ENCODE measurements around the gene TUFT1. TPM values are rescaled to one million over a fixed set of nuclear protein-coding genes. Genes with fewer than 3 reads are reported as not detected.

The TUFT1 gene
- total RNA-seq, 1 donor: 16.3 TPM

- Histone ChIP-seq H4K20me1 (ENCODE audit: insufficient read depth, low read length) (peaks cover 41% of the 10 kb centered on the region), H3K36me3 (ENCODE audit: insufficient read depth, low read length) (peaks cover 3% of the 10 kb centered on the region), H3K27me3 (ENCODE audit: insufficient read depth, low read length) (no peaks in the 10 kb centered on the region), H3K4me2 (ENCODE audit: insufficient read depth, low read length) (no peak overlapping the region), H2AFZ (ENCODE audit: low read length) (no peak overlapping the region), H3K27ac (ENCODE audit: low read depth, low read length) (no peak overlapping the region), H3K79me2 (ENCODE audit: insufficient read depth, low read length) (peaks cover 41% of the 10 kb centered on the region), H3K9me3 (ENCODE audit: low read depth, low read length) (no peaks in the 10 kb centered on the region), H3K4me3 (ENCODE audit: insufficient read depth, low read length) (no peak overlapping the region), H3K4me1 (ENCODE audit: insufficient read depth, low read length) (peaks cover 10% of the 10 kb centered on the region)
- no peak for DNase-seq (ENCODE audit: insufficient read length, low spot score, missing footprints)
- TF ChIP-seq, protein P1, sequence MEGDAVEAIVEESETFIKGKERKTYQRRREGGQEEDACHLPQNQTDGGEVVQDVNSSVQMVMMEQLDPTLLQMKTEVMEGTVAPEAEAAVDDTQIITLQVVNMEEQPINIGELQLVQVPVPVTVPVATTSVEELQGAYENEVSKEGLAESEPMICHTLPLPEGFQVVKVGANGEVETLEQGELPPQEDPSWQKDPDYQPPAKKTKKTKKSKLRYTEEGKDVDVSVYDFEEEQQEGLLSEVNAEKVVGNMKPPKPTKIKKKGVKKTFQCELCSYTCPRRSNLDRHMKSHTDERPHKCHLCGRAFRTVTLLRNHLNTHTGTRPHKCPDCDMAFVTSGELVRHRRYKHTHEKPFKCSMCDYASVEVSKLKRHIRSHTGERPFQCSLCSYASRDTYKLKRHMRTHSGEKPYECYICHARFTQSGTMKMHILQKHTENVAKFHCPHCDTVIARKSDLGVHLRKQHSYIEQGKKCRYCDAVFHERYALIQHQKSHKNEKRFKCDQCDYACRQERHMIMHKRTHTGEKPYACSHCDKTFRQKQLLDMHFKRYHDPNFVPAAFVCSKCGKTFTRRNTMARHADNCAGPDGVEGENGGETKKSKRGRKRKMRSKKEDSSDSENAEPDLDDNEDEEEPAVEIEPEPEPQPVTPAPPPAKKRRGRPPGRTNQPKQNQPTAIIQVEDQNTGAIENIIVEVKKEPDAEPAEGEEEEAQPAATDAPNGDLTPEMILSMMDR (IDR thresholded peaks at IDR 0.05; ENCODE audit: extremely low read depth, low read depth, low read length): no peak
Measured at GRCh38 chr1:151556052-151556451, 15.9 kb downstream of the TUFT1 start.

- peaks cover 28% of the 10 kb centered on the region for H3K36me3 ChIP-seq (ENCODE audit: insufficient read depth, low read length)
- no peaks in the 10 kb centered on the region for H3K9me3 ChIP-seq (ENCODE audit: low read depth, low read length)
- no peaks in the 10 kb centered on the region for H3K27me3 ChIP-seq (ENCODE audit: insufficient read depth, low read length)
- H3K4me3 ChIP-seq (ENCODE audit: insufficient read depth, low read length): no peak overlapping the region
- DNase-seq (ENCODE audit: insufficient read length, low spot score, missing footprints): no peak
- H3K4me2 ChIP-seq (ENCODE audit: insufficient read depth, low read length): no peak overlapping the region
- H3K27ac ChIP-seq (ENCODE audit: low read depth, low read length): no peak overlapping the region
- TF ChIP-seq, protein P1 (IDR thresholded peaks at IDR 0.05; ENCODE audit: extremely low read depth, low read depth, low read length): no peak
- H3K79me2 ChIP-seq (ENCODE audit: insufficient read depth, low read length): peaks cover 22% of the 10 kb centered on the region
- peaks cover 26% of the 10 kb centered on the region for H4K20me1 ChIP-seq (ENCODE audit: insufficient read depth, low read length)
- H3K4me1 ChIP-seq (ENCODE audit: insufficient read depth, low read length): no peaks in the 10 kb centered on the region
- no peak overlapping the region for H2AFZ ChIP-seq (ENCODE audit: low read length)
Measured at GRCh38 chr1:151562661-151563060, 22.6 kb downstream of the TUFT1 start.

GRCh38 chr1:151563376-151563775, 23.3 kb downstream of the TUFT1 start:
- Histone ChIP-seq H3K9me3 (ENCODE audit: low read depth, low read length) (no peaks in the 10 kb centered on the region), H4K20me1 (ENCODE audit: insufficient read depth, low read length) (peaks cover 24% of the 10 kb centered on the region), H2AFZ (ENCODE audit: low read length) (no peak overlapping the region), H3K36me3 (ENCODE audit: insufficient read depth, low read length) (peaks cover 32% of the 10 kb centered on the region), H3K79me2 (ENCODE audit: insufficient read depth, low read length) (peaks cover 21% of the 10 kb centered on the region), H3K4me2 (ENCODE audit: insufficient read depth, low read length) (no peak overlapping the region), H3K27me3 (ENCODE audit: insufficient read depth, low read length) (no peaks in the 10 kb centered on the region), H3K4me1 (ENCODE audit: insufficient read depth, low read length) (no peaks in the 10 kb centered on the region), H3K27ac (ENCODE audit: low read depth, low read length) (no peak overlapping the region), H3K4me3 (ENCODE audit: insufficient read depth, low read length) (no peak overlapping the region)
- DNase-seq (ENCODE audit: insufficient read length, low spot score, missing footprints): no peak
- TF ChIP-seq, protein P1 (IDR thresholded peaks at IDR 0.05; ENCODE audit: extremely low read depth, low read depth, low read length): no peak

DNA sequence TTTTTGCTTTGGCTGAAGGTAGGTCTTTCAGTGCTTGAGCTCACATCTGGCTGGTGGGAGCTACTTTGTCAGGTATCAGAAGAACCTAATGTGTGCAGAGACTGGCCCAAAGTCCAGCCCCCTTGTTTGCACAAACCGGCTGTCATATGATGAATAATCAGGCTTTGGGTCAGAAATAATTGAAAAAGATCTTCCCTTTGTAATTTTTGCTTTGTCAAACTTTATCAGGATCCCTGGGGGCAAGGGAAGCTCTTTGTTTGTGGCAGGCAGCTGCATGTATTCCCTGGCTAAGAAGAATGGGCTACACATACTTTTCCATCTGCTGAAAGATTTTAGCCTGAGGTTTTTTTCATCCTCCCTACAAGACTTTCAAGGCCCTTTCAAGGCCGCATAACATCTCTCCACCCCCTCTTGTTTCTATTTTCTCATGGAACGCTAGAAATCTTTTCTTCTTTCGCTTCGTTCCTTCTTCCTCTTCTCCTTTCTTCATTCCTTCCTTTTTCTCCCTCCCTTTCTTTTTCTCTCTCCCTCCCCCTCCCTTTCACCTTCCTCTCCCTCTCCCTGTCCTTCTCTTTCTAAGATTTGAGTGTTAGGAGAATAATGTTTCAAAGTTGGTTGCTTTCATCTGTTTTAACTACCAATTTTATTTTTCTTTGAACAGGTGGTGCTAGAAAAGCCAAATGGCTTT, 25.5 kb downstream of the TUFT1 start:
- peaks cover 6% of the 10 kb centered on the region for H3K4me1 ChIP-seq (ENCODE audit: insufficient read depth, low read length)
- no peak overlapping the region for H3K27ac ChIP-seq (ENCODE audit: low read depth, low read length)
- no peaks in the 10 kb centered on the region for H3K27me3 ChIP-seq (ENCODE audit: insufficient read depth, low read length)
- no peak overlapping the region for H3K4me2 ChIP-seq (ENCODE audit: insufficient read depth, low read length)
- no peak overlapping the region for H2AFZ ChIP-seq (ENCODE audit: low read length)
- H4K20me1 ChIP-seq (ENCODE audit: insufficient read depth, low read length): peaks cover 17% of the 10 kb centered on the region
- TF ChIP-seq, protein P1 (IDR thresholded peaks at IDR 0.05; ENCODE audit: extremely low read depth, low read depth, low read length): no peak
- no peak overlapping the region for H3K4me3 ChIP-seq (ENCODE audit: insufficient read depth, low read length)
- H3K36me3 ChIP-seq (ENCODE audit: insufficient read depth, low read length): peaks cover 46% of the 10 kb centered on the region
- no peak for DNase-seq (ENCODE audit: insufficient read length, low spot score, missing footprints)
- H3K79me2 ChIP-seq (ENCODE audit: insufficient read depth, low read length): peaks cover 9% of the 10 kb centered on the region
- no peaks in the 10 kb centered on the region for H3K9me3 ChIP-seq (ENCODE audit: low read depth, low read length)
